ENCODE data around the gene ZMYND8. TPM values are rescaled to one million over a fixed set of nuclear protein-coding genes. Genes with fewer than 3 reads are reported as not detected.

Gene ZMYND8
- polyA plus RNA-seq, 4 donors, result 9.2 to 27.1 (median 16.3) TPM

GRCh38 chr20:47253872-47254271 is 102.6 kb downstream of the ZMYND8 start:
- Histone ChIP-seq H3K9me3 (ENCODE audit: control insufficient read depth in 2 of 2, insufficient read depth in 1 of 2, low read depth in 1 of 2, low read length in 1 of 2) (no peaks in the 10 kb centered on the region), H3K4me1 (ENCODE audit: control insufficient read depth in 3 of 3, insufficient read depth in 2 of 3, low read depth in 1 of 3, low read length in 2 of 3) (peaks cover 0 to 16% (median 0%) of the 10 kb centered on the region in 3 donors), H3K27ac (ENCODE audit: low read depth in 1 of 3, low read length in 2 of 3) (no peak overlapping the region), H3K27me3 (ENCODE audit: control insufficient read depth in 3 of 3, insufficient read depth in 3 of 3, low read length in 3 of 3) (no peaks in the 10 kb centered on the region), H3K4me3 (ENCODE audit: low read depth in 1 of 3, low read length in 3 of 3) (no peak overlapping the region), H3K36me3 (ENCODE audit: control insufficient read depth in 3 of 3, insufficient read depth in 2 of 3, low read depth in 1 of 3, low read length in 3 of 3) (peaks cover 7 to 38% (median 11%) of the 10 kb centered on the region in 3 donors)
- DNase-seq, result no peak
- 61 to 74% (median 70%) methylated on average over 6 of the region's 6 CpGs for WGBS, 3 donors
- FAIRE-seq, result no peak

- no peaks in the 10 kb centered on the region for H3K27me3 ChIP-seq (ENCODE audit: control insufficient read depth in 3 of 3, insufficient read depth in 3 of 3, low read length in 3 of 3)
- H3K9me3 ChIP-seq (ENCODE audit: control insufficient read depth in 2 of 2, insufficient read depth in 1 of 2, low read depth in 1 of 2, low read length in 1 of 2), result no peaks in the 10 kb centered on the region
- H3K27ac ChIP-seq (ENCODE audit: low read depth in 1 of 3, low read length in 2 of 3), result no peak overlapping the region
- no peak overlapping the region for H3K4me3 ChIP-seq (ENCODE audit: low read depth in 1 of 3, low read length in 3 of 3)
- DNase-seq (no peak), FAIRE-seq (no peak)
- peaks cover 0 to 16% (median 0%) of the 10 kb centered on the region in 3 donors for H3K4me1 ChIP-seq (ENCODE audit: control insufficient read depth in 3 of 3, insufficient read depth in 2 of 3, low read depth in 1 of 3, low read length in 2 of 3)
- H3K36me3 ChIP-seq (ENCODE audit: control insufficient read depth in 3 of 3, insufficient read depth in 2 of 3, low read depth in 1 of 3, low read length in 3 of 3), result peaks cover 9 to 43% (median 14%) of the 10 kb centered on the region in 3 donors
- 81 to 87% (median 84%) methylated on average over 3 of the region's 3 CpGs for WGBS, 3 donors
Observed at GRCh38 chr20:47252879-47253307, 103.6 kb downstream of the ZMYND8 start.

- H3K4me1 ChIP-seq (ENCODE audit: control insufficient read depth in 3 of 3, insufficient read depth in 2 of 3, low read depth in 1 of 3, low read length in 2 of 3), result peaks cover 0 to 16% (median 0%) of the 10 kb centered on the region in 3 donors
- 93 to 97% (median 96%) methylated on average over 19 of the region's 19 CpGs for WGBS, 3 donors
- no peak for FAIRE-seq
Observed at GRCh38 chr20:47251154-47252020, 105.1 kb downstream of the ZMYND8 start.

GRCh38 chr20:47250360-47250759 is 106.1 kb downstream of the ZMYND8 start:
- Histone ChIP-seq H3K27ac (ENCODE audit: low read depth in 1 of 3, low read length in 2 of 3) (peak overlapping the region in 1 of 3 donors; percentile 13), H3K36me3 (ENCODE audit: control insufficient read depth in 3 of 3, insufficient read depth in 2 of 3, low read depth in 1 of 3, low read length in 3 of 3) (peaks cover 24 to 57% (median 27%) of the 10 kb centered on the region in 3 donors), H3K9me3 (ENCODE audit: control insufficient read depth in 2 of 2, insufficient read depth in 1 of 2, low read depth in 1 of 2, low read length in 1 of 2) (no peaks in the 10 kb centered on the region), H3K4me1 (ENCODE audit: control insufficient read depth in 3 of 3, insufficient read depth in 2 of 3, low read depth in 1 of 3, low read length in 2 of 3) (peaks cover 0 to 16% (median 0%) of the 10 kb centered on the region in 3 donors), H3K4me3 (ENCODE audit: low read depth in 1 of 3, low read length in 3 of 3) (no peak overlapping the region), H3K27me3 (ENCODE audit: control insufficient read depth in 3 of 3, insufficient read depth in 3 of 3, low read length in 3 of 3) (no peaks in the 10 kb centered on the region)
- WGBS, 3 donors, result 41 to 78% (median 69%) methylated on average over 4 of the region's 4 CpGs
- DNase-seq, result peak; percentile 38 to 59
- no peak for FAIRE-seq

More at GRCh38 chr20:47251154-47252020, 105.1 kb downstream of the ZMYND8 start:
- peak in 1 of 2 donors; percentile 14 for DNase-seq
- Histone ChIP-seq H3K36me3 (ENCODE audit: control insufficient read depth in 3 of 3, insufficient read depth in 2 of 3, low read depth in 1 of 3, low read length in 3 of 3) (peaks cover 20 to 54% (median 23%) of the 10 kb centered on the region in 3 donors), H3K27me3 (ENCODE audit: control insufficient read depth in 3 of 3, insufficient read depth in 3 of 3, low read length in 3 of 3) (no peaks in the 10 kb centered on the region), H3K4me3 (ENCODE audit: low read depth in 1 of 3, low read length in 3 of 3) (no peak overlapping the region), H3K9me3 (ENCODE audit: control insufficient read depth in 2 of 2, insufficient read depth in 1 of 2, low read depth in 1 of 2, low read length in 1 of 2) (no peaks in the 10 kb centered on the region), H3K27ac (ENCODE audit: low read depth in 1 of 3, low read length in 2 of 3) (no peak overlapping the region)

- Histone ChIP-seq H3K4me3 (ENCODE audit: low read depth in 1 of 3, low read length in 3 of 3) (no peak overlapping the region), H3K27ac (ENCODE audit: low read depth in 1 of 3, low read length in 2 of 3) (peak overlapping the region in 1 of 3 donors; percentile 41), H3K36me3 (ENCODE audit: control insufficient read depth in 3 of 3, insufficient read depth in 2 of 3, low read depth in 1 of 3, low read length in 3 of 3) (peaks cover 24 to 61% (median 30%) of the 10 kb centered on the region in 3 donors), H3K9me3 (ENCODE audit: control insufficient read depth in 2 of 2, insufficient read depth in 1 of 2, low read depth in 1 of 2, low read length in 1 of 2) (no peaks in the 10 kb centered on the region), H3K4me1 (ENCODE audit: control insufficient read depth in 3 of 3, insufficient read depth in 2 of 3, low read depth in 1 of 3, low read length in 2 of 3) (peaks cover 0 to 16% (median 0%) of the 10 kb centered on the region in 3 donors), H3K27me3 (ENCODE audit: control insufficient read depth in 3 of 3, insufficient read depth in 3 of 3, low read length in 3 of 3) (no peaks in the 10 kb centered on the region)
- WGBS, 3 donors, result 35 to 78% (median 39%) methylated on average over 4 of the region's 4 CpGs
- no peak for FAIRE-seq
- peak; percentile 52 to 63 for DNase-seq
Observed at GRCh38 chr20:47249913-47250312, 106.6 kb downstream of the ZMYND8 start.

- peaks cover 22 to 62% (median 28%) of the 10 kb centered on the region in 3 donors for H3K36me3 ChIP-seq (ENCODE audit: control insufficient read depth in 3 of 3, insufficient read depth in 2 of 3, low read depth in 1 of 3, low read length in 3 of 3)
- 91 to 96% (median 93%) methylated on average over 6 of the region's 6 CpGs for whole genome bisulfite sequencing, 3 donors
- no peak for FAIRE-seq
- no peaks in the 10 kb centered on the region for H3K9me3 ChIP-seq (ENCODE audit: control insufficient read depth in 2 of 2, insufficient read depth in 1 of 2, low read depth in 1 of 2, low read length in 1 of 2)
- no peak for DNase-seq
- H3K4me3 ChIP-seq (ENCODE audit: low read depth in 1 of 3, low read length in 3 of 3), result no peak overlapping the region
- peaks cover 0 to 16% (median 0%) of the 10 kb centered on the region in 3 donors for H3K4me1 ChIP-seq (ENCODE audit: control insufficient read depth in 3 of 3, insufficient read depth in 2 of 3, low read depth in 1 of 3, low read length in 2 of 3)
- no peak overlapping the region for H3K27ac ChIP-seq (ENCODE audit: low read depth in 1 of 3, low read length in 2 of 3)
- no peaks in the 10 kb centered on the region for H3K27me3 ChIP-seq (ENCODE audit: control insufficient read depth in 3 of 3, insufficient read depth in 3 of 3, low read length in 3 of 3)
Observed at GRCh38 chr20:47248448-47248966, 108.0 kb downstream of the ZMYND8 start.

- H3K27ac ChIP-seq (ENCODE audit: low read depth in 1 of 3, low read length in 2 of 3), result no peak overlapping the region
- peaks cover 22 to 59% (median 28%) of the 10 kb centered on the region in 3 donors for H3K36me3 ChIP-seq (ENCODE audit: control insufficient read depth in 3 of 3, insufficient read depth in 2 of 3, low read depth in 1 of 3, low read length in 3 of 3)
- H3K27me3 ChIP-seq (ENCODE audit: control insufficient read depth in 3 of 3, insufficient read depth in 3 of 3, low read length in 3 of 3), result no peaks in the 10 kb centered on the region
- H3K9me3 ChIP-seq (ENCODE audit: control insufficient read depth in 2 of 2, insufficient read depth in 1 of 2, low read depth in 1 of 2, low read length in 1 of 2), result no peaks in the 10 kb centered on the region
- H3K4me3 ChIP-seq (ENCODE audit: low read depth in 1 of 3, low read length in 3 of 3), result no peak overlapping the region
- WGBS, 3 donors, result 97 to 100% (median 100%) methylated on average over 1 of the region's 1 CpG
- FAIRE-seq (no peak), DNase-seq (no peak)
- H3K4me1 ChIP-seq (ENCODE audit: control insufficient read depth in 3 of 3, insufficient read depth in 2 of 3, low read depth in 1 of 3, low read length in 2 of 3), result peaks cover 0 to 17% (median 0%) of the 10 kb centered on the region in 3 donors
Observed at GRCh38 chr20:47247972-47248371, 108.5 kb downstream of the ZMYND8 start.

- Histone ChIP-seq H3K27me3 (ENCODE audit: control insufficient read depth in 3 of 3, insufficient read depth in 3 of 3, low read length in 3 of 3) (no peaks in the 10 kb centered on the region), H3K9me3 (ENCODE audit: control insufficient read depth in 2 of 2, insufficient read depth in 1 of 2, low read depth in 1 of 2, low read length in 1 of 2) (no peaks in the 10 kb centered on the region), H3K4me1 (ENCODE audit: control insufficient read depth in 3 of 3, insufficient read depth in 2 of 3, low read depth in 1 of 3, low read length in 2 of 3) (peaks cover 0 to 28% (median 2%) of the 10 kb centered on the region in 3 donors), H3K4me3 (ENCODE audit: low read depth in 1 of 3, low read length in 3 of 3) (no peak overlapping the region), H3K27ac (ENCODE audit: low read depth in 1 of 3, low read length in 2 of 3) (no peak overlapping the region), H3K36me3 (ENCODE audit: control insufficient read depth in 3 of 3, insufficient read depth in 2 of 3, low read depth in 1 of 3, low read length in 3 of 3) (peaks cover 19 to 55% (median 28%) of the 10 kb centered on the region in 3 donors)
- FAIRE-seq, result no peak
- no peak for DNase-seq
- 96 to 98% (median 96%) methylated on average over 18 of the region's 18 CpGs for WGBS, 3 donors
Observed at GRCh38 chr20:47246061-47246777, 110.3 kb downstream of the ZMYND8 start.
